MM.1S (cell line): ENCODE measurements around the gene COQ9.

Experiments
- DNase-seq: peaks from one replicate; pipeline ENCODE4 v3.0.0-alpha.2; 2015
- H2AFZ ChIP-seq: fragments of 300-600 bp; sonication (generic); 2 replicates; pipeline ENCODE4 v1.6.0; 2016; ENCODE audit warnings: antibody characterized with exemption, low read length
- H3F3A ChIP-seq: fragments of 300-600 bp; sonication (generic); 2 replicates; pipeline ENCODE4 v1.6.1; 2016; ENCODE audit warnings: mild to moderate bottlenecking, antibody characterized with exemption, low read length, moderate library complexity, mixed read lengths; ENCODE audit not compliant: insufficient read depth
- H3K27ac ChIP-seq: fragments of 300-600 bp; sonication (generic); 2 replicates; pipeline ENCODE4 v1.5.1; 2016; ENCODE audit warnings: mild to moderate bottlenecking, low read length
- H3K27me3 ChIP-seq: fragments of 300-600 bp; sonication (generic); replicated peaks from 2 replicates; pipeline ENCODE4 v1.6.0; 2016; ENCODE audit warnings: low read length; ENCODE audit not compliant: insufficient read depth
- H3K36me3 ChIP-seq: fragments of 300-600 bp; sonication (generic); replicated peaks from 2 replicates; pipeline ENCODE4 v1.6.1; 2016; ENCODE audit warnings: mild to moderate bottlenecking, low read length, mixed read lengths; ENCODE audit not compliant: insufficient read depth
- H3K4me1 ChIP-seq: fragments of 300-600 bp; sonication (generic); 2 replicates; pipeline ENCODE4 v1.6.1; 2016; ENCODE audit warnings: low read length, mixed read lengths
- H3K4me2 ChIP-seq: fragments of 300-600 bp; sonication (generic); 2 replicates; pipeline ENCODE4 v1.6.0; 2016; ENCODE audit warnings: low read depth, low read length
- H3K4me3 ChIP-seq: fragments of 300-600 bp; sonication (generic); 2 replicates; pipeline ENCODE4 v1.5.1; 2016; ENCODE audit warnings: low read length, mixed read lengths
- H3K79me2 ChIP-seq: fragments of 300-600 bp; sonication (generic); 2 replicates; pipeline ENCODE4 v1.6.1; 2016; ENCODE audit warnings: mixed run types, low read length, mixed read lengths
- H3K9ac ChIP-seq: fragments of 300-600 bp; sonication (generic); 2 replicates; pipeline ENCODE4 v1.6.1; 2016; ENCODE audit warnings: low read length, mixed read lengths
- H3K9me2 ChIP-seq: fragments of 300-600 bp; sonication (generic); replicated peaks from 2 replicates; pipeline ENCODE4 v1.6.1; 2016; ENCODE audit warnings: mild to moderate bottlenecking, low read length, mixed read lengths; ENCODE audit not compliant: insufficient read depth
- H3K9me3 ChIP-seq: fragments of 300-600 bp; sonication (generic); replicated peaks from 2 replicates; pipeline ENCODE4 v1.6.1; 2016; ENCODE audit warnings: mild to moderate bottlenecking, low read length, mixed read lengths; ENCODE audit not compliant: insufficient read depth
- H4K20me1 ChIP-seq: fragments of 300-600 bp; sonication (generic); 2 replicates; pipeline ENCODE4 v1.6.1; 2016; ENCODE audit warnings: mild to moderate bottlenecking, low read length, moderate library complexity, mixed read lengths; ENCODE audit not compliant: insufficient read depth
- CTCF ChIP-seq: fragments of 300-600 bp; sonication (generic); IDR thresholded peaks from 2 replicates; pipeline ENCODE4 v1.5.1; 2016; ENCODE audit warnings: antibody characterized with exemption, low read length, mixed read lengths
- EZH2 ChIP-seq: fragments of 300-600 bp; sonication (generic); optimal IDR thresholded peaks from 2 replicates; pipeline ENCODE3; 2017; ENCODE audit warnings: low read depth, mild to moderate bottlenecking, antibody characterized with exemption, low read length, mixed read lengths
- EZH2phosphoT487 ChIP-seq: fragments of 300-600 bp; sonication (generic); IDR thresholded peaks from 2 replicates; pipeline ENCODE4 v1.6.1; 2018; ENCODE audit warnings: antibody characterized with exemption, low read length

COQ9 gene

GRCh38 chr16:57477531-57478202 lies 30.4 kb downstream of the COQ9 start:
- no peak overlapping the region for H3K27ac ChIP-seq
- TF ChIP-seq EZH2 (no peak), CTCF (no peak), EZH2phosphoT487 (no peak)
- no peak for DNase-seq

GRCh38 chr16:57478396-57479204 lies 31.3 kb downstream of the COQ9 start:
- no peaks in the 10 kb centered on the region for H3K36me3 ChIP-seq
- peaks cover 9% of the 10 kb centered on the region; the same call in 1 of the 2 replicates for H3K4me1 ChIP-seq
- 0 out of 2 replicates have a peak, but pooled peaks cover 3% of the 10 kb centered on the region for H3K27me3 ChIP-seq
- no peaks in the 10 kb centered on the region for H3K79me2 ChIP-seq
- H3K9ac ChIP-seq: no peak overlapping the region
- no peak for DNase-seq
- no peak overlapping the region for H3K4me3 ChIP-seq
- H3K9me3 ChIP-seq: no peaks in the 10 kb centered on the region
- H3K9me2 ChIP-seq: no peaks in the 10 kb centered on the region
- no peaks in the 10 kb centered on the region for H4K20me1 ChIP-seq
- no peak overlapping the region for H3K27ac ChIP-seq
- no peak overlapping the region for H3K4me2 ChIP-seq
- no peak overlapping the region for H2AFZ ChIP-seq
- H3F3A ChIP-seq: no peaks in the 10 kb centered on the region
- TF ChIP-seq EZH2 (no peak), CTCF (no peak), EZH2phosphoT487 (no peak)

More at GRCh38 chr16:57477531-57478202, 30.4 kb downstream of the COQ9 start:
- no peaks in the 10 kb centered on the region for H3K79me2 ChIP-seq
- H3K9me2 ChIP-seq: no peaks in the 10 kb centered on the region
- no peaks in the 10 kb centered on the region for H3K9me3 ChIP-seq
- H2AFZ ChIP-seq: no peak overlapping the region
- H3F3A ChIP-seq: no peaks in the 10 kb centered on the region
- peaks cover 9% of the 10 kb centered on the region; the same call in 1 of the 2 replicates for H3K4me1 ChIP-seq
- no peaks in the 10 kb centered on the region for H3K36me3 ChIP-seq
- no peaks in the 10 kb centered on the region for H4K20me1 ChIP-seq
- H3K27me3 ChIP-seq: 0 out of 2 replicates have a peak, but pooled peaks cover 3% of the 10 kb centered on the region
- no peak overlapping the region for H3K9ac ChIP-seq
- H3K4me3 ChIP-seq: no peak overlapping the region
- H3K4me2 ChIP-seq: no peak overlapping the region

GRCh38 chr16:57479205-57479975 lies 32.1 kb downstream of the COQ9 start:
- Histone ChIP-seq H4K20me1 (no peaks in the 10 kb centered on the region), H3K27ac (no peak overlapping the region), H3K4me2 (no peak overlapping the region), H3K36me3 (no peaks in the 10 kb centered on the region), H3K9ac (no peak overlapping the region), H3K27me3 (0 out of 2 replicates have a peak, but pooled peaks cover 3% of the 10 kb centered on the region), H3K9me3 (no peaks in the 10 kb centered on the region), H3F3A (no peaks in the 10 kb centered on the region), H3K4me1 (peaks cover 9% of the 10 kb centered on the region; the same call in 1 of the 2 replicates), H3K79me2 (no peaks in the 10 kb centered on the region), H2AFZ (no peak overlapping the region), H3K4me3 (no peak overlapping the region), H3K9me2 (no peaks in the 10 kb centered on the region)
- no peak for DNase-seq
- TF ChIP-seq EZH2phosphoT487 (no peak), EZH2 (no peak), CTCF (no peak)
